ENCODE data around the gene TPRN.

DNA sequence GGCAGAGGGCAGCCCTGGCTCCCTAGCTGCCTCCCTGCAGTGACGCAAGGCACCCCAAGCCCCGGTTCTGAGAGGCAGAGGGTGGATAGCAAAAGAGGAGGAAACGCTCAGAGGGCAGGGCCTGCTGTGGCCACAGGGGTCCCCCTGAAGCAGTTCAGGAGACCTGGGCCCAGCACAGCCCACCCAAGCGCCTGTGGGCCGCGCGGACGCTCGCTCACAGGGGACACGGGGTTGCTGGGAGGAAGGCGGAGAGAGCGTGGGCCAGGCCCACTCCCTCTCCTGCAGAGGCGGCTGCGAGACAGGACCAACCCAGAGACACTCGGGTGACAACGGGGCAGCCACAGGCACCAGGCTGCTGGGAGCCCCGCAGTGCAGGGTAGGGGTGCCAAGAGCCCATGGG, 20.8 kb downstream of the TPRN start:
- TF ChIP-seq, protein P1, sequence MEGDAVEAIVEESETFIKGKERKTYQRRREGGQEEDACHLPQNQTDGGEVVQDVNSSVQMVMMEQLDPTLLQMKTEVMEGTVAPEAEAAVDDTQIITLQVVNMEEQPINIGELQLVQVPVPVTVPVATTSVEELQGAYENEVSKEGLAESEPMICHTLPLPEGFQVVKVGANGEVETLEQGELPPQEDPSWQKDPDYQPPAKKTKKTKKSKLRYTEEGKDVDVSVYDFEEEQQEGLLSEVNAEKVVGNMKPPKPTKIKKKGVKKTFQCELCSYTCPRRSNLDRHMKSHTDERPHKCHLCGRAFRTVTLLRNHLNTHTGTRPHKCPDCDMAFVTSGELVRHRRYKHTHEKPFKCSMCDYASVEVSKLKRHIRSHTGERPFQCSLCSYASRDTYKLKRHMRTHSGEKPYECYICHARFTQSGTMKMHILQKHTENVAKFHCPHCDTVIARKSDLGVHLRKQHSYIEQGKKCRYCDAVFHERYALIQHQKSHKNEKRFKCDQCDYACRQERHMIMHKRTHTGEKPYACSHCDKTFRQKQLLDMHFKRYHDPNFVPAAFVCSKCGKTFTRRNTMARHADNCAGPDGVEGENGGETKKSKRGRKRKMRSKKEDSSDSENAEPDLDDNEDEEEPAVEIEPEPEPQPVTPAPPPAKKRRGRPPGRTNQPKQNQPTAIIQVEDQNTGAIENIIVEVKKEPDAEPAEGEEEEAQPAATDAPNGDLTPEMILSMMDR (IDR thresholded peaks at IDR 0.05; ENCODE audit: insufficient read depth, low read length, poor library complexity, severe bottlenecking), result no peak
- TF ChIP-seq EZH2phosphoT487 (conservative IDR thresholded peaks at IDR 0.05; ENCODE audit: low read length), result no peak
